ENCODE results near the gene RFX8. TPM values are rescaled to one million over a fixed set of nuclear protein-coding genes. Genes with fewer than 3 reads are reported as not detected.
A peak's percentile ranks its signal among the peaks of the same experiment; 100 is the strongest.

Gene RFX8
- polyA plus RNA-seq (ENCODE audit: low read depth in 6 of 6), result not detected

DNA sequence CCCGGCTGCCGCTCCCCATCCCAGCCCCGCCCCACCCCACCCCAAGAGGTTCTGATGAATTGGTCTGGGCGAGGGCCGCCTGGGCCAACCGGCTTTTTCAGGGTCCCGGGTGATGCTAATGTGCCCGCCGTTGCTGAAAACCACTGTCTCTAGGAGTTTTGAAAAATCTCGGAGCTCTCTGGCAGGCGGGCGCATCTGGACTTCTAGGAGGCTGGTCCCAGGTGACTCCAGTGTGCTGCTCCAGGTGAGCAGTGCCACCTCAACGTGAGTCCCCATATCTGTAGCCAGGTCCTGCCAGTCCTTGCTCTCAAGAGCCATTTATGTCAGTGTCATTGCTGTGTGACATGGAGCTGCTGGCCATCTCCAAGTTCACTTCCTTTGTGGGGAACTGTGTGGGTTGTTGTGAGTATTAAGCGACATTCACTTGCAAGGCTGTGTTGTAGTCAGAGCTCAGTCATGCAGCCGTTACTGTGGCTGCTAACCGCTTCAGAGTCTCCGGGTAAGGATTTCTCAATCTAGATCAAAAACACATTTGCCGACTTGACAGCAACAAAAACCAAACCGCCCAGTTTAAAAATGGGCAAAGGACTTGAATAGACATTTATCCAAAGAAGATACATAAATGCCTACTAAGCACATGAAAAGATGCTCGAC is at the start of gene RFX8:
RFX8 (minus strand) TSS at position 382 of the 654 bp plus-strand sequence. CDS start 8,264 bp downstream, outside the sequence.
- peak; percentile 7 for DNase-seq
- Mint-ChIP-seq H3K4me1 (peaks cover 3 to 14% (median 6%) of the 10 kb centered on the region in 3 donors), H3K27me3 (peaks cover 34 to 44% (median 41%) of the 10 kb centered on the region in 3 donors), H3K36me3 (no peaks in the 10 kb centered on the region), H3K9me3 (peaks cover 0 to 2% (median 0%) of the 10 kb centered on the region in 7 donors), H3K4me3 (peak within 1 kb of the TSS; percentile 37 to 89 (median 80)), H3K27ac (peak within 1 kb of the TSS in 1 of 6 donors; percentile 12)
- peak; percentile 36 to 40 for ATAC-seq (ENCODE audit: low read depth in 2 of 2)

DNA sequence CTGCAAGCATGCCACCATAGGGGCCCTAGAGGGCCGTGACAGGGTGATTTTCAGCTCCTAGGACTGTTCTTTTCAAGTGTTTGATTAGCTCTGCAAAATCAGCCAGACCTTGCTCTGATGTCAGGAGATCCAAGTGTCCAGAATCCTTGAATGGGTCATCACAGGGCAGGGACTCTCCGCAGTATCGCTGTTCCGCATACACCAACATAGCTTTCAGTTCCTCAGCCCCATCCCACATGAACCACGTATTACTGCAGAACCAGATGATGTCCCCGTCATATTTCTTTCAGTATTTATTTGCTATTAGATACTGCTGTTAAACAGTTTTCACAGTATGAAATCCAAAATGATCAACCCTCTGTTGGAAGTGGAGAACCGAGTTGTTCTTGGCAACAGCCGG is 46.6 kb upstream of the RFX8 start:
- no peak for ATAC-seq (ENCODE audit: low read depth in 2 of 2)
- no peak overlapping the region for H3K27ac Mint-ChIP-seq
- H3K4me3 Mint-ChIP-seq, result no peak overlapping the region
- DNase-seq, result no peak
- peaks cover 8 to 23% (median 22%) of the 10 kb centered on the region in 3 donors for H3K4me1 Mint-ChIP-seq
- peaks cover 2 to 31% (median 10%) of the 10 kb centered on the region in 3 donors for H3K27me3 Mint-ChIP-seq
- H3K36me3 Mint-ChIP-seq, result peaks cover 0 to 6% of the 10 kb centered on the region in 2 donors
- H3K9me3 Mint-ChIP-seq, result peaks cover 0 to 6% (median 4%) of the 10 kb centered on the region in 7 donors

DNA sequence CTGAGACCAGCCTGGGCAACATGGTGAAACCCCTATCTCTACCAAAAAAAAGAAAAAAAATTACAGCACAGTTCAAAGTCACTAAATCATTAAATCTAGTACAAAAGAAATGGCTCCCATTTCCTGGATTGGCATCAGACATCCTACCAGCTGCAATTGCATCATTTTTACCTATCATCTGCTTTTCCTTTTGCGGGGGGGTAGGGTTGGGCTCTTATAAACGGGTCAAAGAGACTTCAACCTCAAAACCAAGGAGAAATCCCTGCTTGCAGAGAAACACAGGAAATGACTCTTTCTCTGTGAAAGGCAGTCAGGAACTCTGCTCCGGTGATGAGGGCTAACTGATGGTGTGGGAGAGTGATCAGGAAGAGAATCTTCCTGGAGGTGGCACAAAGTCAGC is 45.3 kb upstream of the RFX8 start:
- Mint-ChIP-seq H3K27ac (peak overlapping the region in 1 of 6 donors; percentile 49), H3K4me1 (peaks cover 8 to 23% (median 22%) of the 10 kb centered on the region in 3 donors), H3K4me3 (peak overlapping the region in 1 of 8 donors; percentile 56), H3K27me3 (peaks cover 0 to 18% (median 11%) of the 10 kb centered on the region in 3 donors), H3K9me3 (peaks cover 0 to 8% (median 4%) of the 10 kb centered on the region in 7 donors), H3K36me3 (peaks cover 0 to 7% of the 10 kb centered on the region in 2 donors)
- DNase-seq (no peak), ATAC-seq (ENCODE audit: low read depth in 2 of 2) (no peak)

DNA sequence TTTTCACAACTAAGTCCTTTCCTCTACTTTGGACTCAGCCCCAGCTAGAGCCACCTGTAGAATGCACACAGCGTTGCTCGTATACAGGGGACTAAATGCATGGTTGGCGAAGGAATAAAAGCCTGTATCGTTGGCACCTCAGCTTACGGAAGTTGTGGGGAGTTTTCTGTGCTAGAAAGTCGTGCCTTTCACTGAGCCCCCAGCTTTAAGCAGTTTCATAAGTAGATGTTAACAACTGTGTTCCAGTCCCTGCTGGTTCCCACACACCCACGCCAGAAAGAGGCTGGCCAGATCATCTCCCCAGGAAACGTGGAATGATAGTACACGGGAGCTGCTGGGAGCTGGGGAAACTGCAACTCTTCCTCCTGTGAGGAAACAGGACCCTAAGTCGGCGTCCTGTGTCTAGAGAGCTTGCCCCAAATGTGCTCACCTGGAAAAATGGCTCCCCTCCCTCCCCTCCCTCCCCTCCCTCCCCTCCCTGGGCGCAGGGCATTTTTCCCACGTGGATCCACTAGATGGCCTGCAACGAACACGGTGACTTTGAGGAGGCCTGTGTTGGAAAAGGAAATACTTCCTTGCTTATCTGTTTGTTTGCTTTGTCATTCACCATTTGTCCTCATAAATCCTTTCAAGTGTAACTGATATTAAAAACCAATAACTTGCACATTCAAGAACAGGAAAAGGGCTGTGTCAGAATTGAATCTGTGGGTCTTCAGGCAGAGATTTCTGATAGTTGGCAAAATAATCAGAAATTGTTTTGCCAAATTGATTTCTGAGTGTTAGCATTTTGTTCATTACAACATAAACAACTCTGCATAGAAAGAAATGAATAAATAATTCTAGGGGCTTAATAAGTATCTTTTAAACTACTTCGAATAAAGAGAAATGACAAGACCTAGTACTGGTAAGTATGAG is 43.9 kb upstream of the RFX8 start:
- Mint-ChIP-seq H3K9me3 (peaks cover 0 to 8% (median 4%) of the 10 kb centered on the region in 7 donors), H3K27ac (no peak overlapping the region), H3K4me1 (peaks cover 8 to 23% (median 22%) of the 10 kb centered on the region in 3 donors), H3K36me3 (peaks cover 4 to 7% of the 10 kb centered on the region in 2 donors), H3K27me3 (peaks cover 0 to 16% (median 11%) of the 10 kb centered on the region in 3 donors), H3K4me3 (no peak overlapping the region)
- DNase-seq (no peak), ATAC-seq (ENCODE audit: low read depth in 2 of 2) (peak; percentile 59 to 75)

DNA sequence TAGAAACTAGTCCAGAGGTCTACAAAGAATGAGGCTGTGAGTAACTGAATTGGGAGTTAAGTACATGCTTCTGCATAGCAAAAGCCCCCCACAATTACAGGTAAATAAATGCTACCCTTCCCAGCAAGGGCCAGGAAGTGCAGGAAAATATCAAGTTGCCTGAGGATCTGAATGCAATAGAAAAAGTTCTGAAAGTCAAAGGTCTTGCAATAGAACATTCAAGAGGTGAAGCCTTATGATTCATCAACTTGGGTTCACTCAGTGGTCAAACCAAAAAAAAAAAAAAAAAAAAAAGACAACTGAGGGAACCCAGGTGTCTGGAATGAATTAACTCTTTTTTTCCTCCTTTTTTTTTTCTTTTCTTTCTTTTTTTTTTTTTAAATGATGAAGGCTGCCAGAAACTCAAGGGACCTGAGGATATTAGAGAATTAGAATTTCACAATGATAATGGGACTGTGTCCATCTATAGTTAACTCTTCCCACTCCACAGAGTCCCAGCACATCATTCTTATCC is 42.9 kb upstream of the RFX8 start:
- peaks cover 0 to 16% (median 11%) of the 10 kb centered on the region in 3 donors for H3K27me3 Mint-ChIP-seq
- H3K27ac Mint-ChIP-seq, result no peak overlapping the region
- H3K4me1 Mint-ChIP-seq, result peaks cover 8 to 23% (median 22%) of the 10 kb centered on the region in 3 donors
- DNase-seq (no peak), ATAC-seq (ENCODE audit: low read depth in 2 of 2) (no peak)
- H3K4me3 Mint-ChIP-seq, result peak overlapping the region in 1 of 8 donors; percentile 30
- H3K36me3 Mint-ChIP-seq, result peaks cover 4 to 7% of the 10 kb centered on the region in 2 donors
- peaks cover 0 to 15% (median 4%) of the 10 kb centered on the region in 7 donors for H3K9me3 Mint-ChIP-seq

DNA sequence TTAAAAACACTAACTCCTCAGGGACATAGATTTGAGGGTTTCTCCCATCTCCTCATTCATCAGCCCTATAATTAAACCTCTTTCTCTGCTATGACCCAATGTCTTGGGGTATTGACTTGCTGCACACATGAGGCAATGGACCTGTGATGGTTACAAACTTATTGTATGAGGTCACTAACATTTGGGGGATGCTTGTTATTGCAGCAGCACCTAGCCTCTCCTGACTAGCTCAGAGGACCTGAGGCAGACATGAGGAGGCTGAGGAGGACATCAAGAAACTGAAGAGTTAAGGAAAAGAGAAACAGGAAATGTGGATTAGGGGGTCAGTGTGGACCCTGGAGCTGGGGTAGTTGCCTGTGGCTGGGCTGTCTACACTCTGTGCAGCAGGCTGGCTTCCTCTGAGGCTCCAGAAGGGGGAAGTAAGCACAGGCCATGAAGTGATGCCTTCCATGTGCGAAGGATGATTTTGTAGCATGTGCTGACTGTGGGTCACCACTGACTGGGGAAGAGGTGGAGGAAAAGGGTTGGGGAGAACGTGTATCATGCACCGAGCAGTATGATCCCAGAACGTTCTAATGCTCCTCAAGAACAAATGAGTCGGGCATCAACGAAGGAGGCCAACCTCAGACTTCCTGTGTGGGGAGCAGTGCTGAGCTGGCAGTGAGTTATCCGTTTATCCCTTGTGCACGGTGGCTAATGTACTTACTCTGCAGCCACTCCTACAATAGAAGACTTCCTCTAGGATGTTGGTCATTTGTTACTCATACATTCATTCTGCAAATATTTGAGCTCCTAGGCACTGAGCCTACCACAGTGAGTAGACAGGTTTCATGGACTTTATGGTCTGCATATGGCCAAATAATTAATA is 42.1 kb upstream of the RFX8 start:
- peaks cover 0 to 16% (median 11%) of the 10 kb centered on the region in 3 donors for H3K27me3 Mint-ChIP-seq
- DNase-seq (no peak), ATAC-seq (ENCODE audit: low read depth in 2 of 2) (peak; percentile 51 to 62)
- H3K4me1 Mint-ChIP-seq, result peaks cover 8 to 23% (median 22%) of the 10 kb centered on the region in 3 donors
- H3K36me3 Mint-ChIP-seq, result peaks cover 4 to 7% of the 10 kb centered on the region in 2 donors
- peaks cover 0 to 15% (median 6%) of the 10 kb centered on the region in 7 donors for H3K9me3 Mint-ChIP-seq
- H3K27ac Mint-ChIP-seq, result peak overlapping the region in 1 of 6 donors; percentile 85
- H3K4me3 Mint-ChIP-seq, result peak overlapping the region in 2 of 8 donors; percentile 17 to 64

DNA sequence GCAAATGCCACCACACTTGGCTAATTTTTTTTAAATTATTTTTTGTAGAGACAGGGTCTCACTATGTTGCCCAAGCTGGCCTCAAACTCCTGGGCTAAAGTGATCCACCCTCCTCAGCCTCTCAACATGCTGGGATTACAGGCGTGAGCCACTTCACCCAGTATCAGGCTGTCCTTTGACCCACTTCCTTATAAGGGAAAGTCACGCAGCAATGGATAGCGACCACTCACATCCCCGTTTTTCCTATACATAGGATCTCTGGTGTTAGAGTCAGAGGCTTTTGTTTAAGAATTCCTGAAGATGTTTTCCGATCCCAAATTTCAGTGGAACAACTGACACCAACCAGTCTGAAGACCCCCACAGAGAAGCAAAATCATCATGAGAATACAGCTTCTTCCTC is 41.4 kb upstream of the RFX8 start:
- Mint-ChIP-seq H3K27me3 (peaks cover 0 to 16% (median 11%) of the 10 kb centered on the region in 3 donors), H3K4me1 (peaks cover 8 to 23% (median 22%) of the 10 kb centered on the region in 3 donors), H3K36me3 (peaks cover 4 to 7% of the 10 kb centered on the region in 2 donors), H3K9me3 (peaks cover 0 to 15% (median 6%) of the 10 kb centered on the region in 7 donors), H3K4me3 (peak overlapping the region in 1 of 8 donors; percentile 3), H3K27ac (no peak overlapping the region)
- DNase-seq (no peak), ATAC-seq (ENCODE audit: low read depth in 2 of 2) (no peak)

DNA sequence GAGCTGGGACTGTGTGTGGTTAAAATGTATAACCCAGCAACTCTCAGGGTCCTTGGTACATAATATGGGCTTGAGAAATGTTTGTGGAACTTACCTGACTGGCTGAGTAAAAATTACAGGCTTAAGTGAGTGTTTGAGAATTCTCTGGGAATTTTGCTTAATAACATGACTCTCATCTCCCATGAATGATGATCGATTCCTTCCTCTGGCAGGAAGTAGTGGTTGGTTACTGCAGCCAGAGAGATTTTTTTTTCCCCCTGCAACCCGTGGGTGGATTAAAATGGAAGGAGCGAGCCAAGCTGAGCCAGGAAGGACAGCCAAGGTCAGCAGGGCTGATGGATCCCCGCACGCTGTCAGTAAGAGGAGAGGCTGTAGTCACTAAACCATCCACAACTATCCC is 40.6 kb upstream of the RFX8 start:
- DNase-seq (no peak), ATAC-seq (ENCODE audit: low read depth in 2 of 2) (no peak)
- Mint-ChIP-seq H3K4me3 (no peak overlapping the region), H3K9me3 (peaks cover 0 to 15% (median 6%) of the 10 kb centered on the region in 7 donors), H3K4me1 (peaks cover 8 to 20% (median 19%) of the 10 kb centered on the region in 3 donors), H3K27me3 (peaks cover 0 to 16% (median 11%) of the 10 kb centered on the region in 3 donors), H3K36me3 (peaks cover 4 to 7% of the 10 kb centered on the region in 2 donors), H3K27ac (no peak overlapping the region)

DNA sequence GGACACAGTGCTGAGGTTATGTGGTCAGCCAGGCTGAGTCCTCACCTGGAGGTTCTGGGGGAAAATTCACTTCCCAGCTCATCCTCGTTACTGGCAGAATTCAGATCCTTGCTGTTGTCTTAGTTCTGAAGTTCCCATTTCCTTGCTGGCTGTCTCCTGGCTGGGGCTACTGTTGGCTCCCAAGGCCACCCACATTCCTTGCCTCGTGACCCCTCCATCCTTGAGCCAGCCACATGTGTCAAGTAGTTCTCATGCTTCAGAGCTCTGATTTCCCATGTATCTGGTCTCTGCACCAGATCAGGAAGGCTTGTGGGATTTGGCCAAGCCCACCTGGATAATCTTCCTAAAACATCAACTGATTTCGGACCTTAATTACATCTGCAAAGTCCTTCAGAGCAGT is 38.1 kb upstream of the RFX8 start:
- peaks cover 0 to 11% (median 10%) of the 10 kb centered on the region in 3 donors for H3K27me3 Mint-ChIP-seq
- H3K27ac Mint-ChIP-seq, result no peak overlapping the region
- no peak for DNase-seq
- ATAC-seq (ENCODE audit: low read depth in 2 of 2), result no peak
- peaks cover 4 to 7% of the 10 kb centered on the region in 2 donors for H3K36me3 Mint-ChIP-seq
- H3K4me3 Mint-ChIP-seq, result no peak overlapping the region
- H3K9me3 Mint-ChIP-seq, result peaks cover 0 to 15% (median 6%) of the 10 kb centered on the region in 7 donors
- H3K4me1 Mint-ChIP-seq, result peaks cover 4 to 11% (median 11%) of the 10 kb centered on the region in 3 donors

DNA sequence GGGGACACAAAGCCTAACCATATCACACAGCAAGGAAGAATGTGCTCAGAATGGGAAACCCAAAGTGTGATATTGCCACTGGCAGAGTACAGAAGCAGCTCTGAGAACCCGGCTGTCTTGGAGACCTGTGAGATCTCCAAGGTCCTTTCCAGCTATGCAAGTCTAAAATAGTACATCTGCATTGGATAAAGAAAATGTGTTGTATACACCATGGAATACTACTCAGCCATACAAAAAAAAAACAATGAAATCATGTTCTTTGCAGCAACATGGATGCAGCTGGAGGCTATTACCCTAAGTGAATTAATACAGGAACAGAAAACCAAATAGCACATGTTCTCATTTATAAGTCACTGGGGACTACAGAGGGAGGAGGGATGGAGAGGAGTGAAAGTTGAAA is 36.5 kb upstream of the RFX8 start:
- ATAC-seq (ENCODE audit: low read depth in 2 of 2), result no peak

DNA sequence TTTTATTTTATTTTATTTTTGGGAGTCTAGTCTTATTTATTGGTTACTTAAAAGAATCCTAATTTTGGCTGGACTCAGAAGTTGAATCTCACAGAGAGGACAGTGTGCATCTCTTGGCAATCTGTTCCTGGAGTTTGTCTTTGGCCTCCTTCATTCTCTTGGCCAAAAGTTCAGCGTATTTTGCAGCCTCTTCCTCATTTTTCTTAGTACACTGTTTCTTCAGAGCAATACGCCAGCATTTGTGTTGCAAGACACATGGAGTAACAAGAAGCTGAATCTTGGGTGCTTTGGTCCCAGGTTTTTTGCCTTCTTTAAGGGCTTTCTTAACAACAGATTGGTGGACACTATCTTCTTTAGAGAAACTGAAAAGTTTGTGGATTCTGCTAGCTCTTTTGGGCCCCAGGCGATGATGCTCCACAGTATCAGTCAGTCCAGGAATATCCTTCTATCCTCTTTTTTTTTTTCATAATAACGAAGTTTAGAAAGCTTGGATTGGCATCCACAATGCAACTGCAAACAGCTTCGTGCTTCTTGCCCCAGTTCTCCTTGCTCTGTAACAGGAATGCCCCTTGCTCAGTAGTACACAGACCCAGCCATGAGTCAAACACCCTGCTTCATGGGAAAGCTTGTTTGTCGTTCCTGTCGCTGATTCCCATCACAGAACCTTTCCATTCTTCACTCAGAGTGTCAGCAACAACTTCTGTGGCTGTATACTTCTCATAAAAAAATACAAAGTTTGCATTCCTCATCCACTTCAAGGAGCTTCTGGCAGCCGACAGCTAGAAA is 34.8 kb upstream of the RFX8 start:
- peaks cover 0 to 8% (median 4%) of the 10 kb centered on the region in 7 donors for H3K9me3 Mint-ChIP-seq
- ATAC-seq (ENCODE audit: low read depth in 2 of 2) (no peak), DNase-seq (no peak)
- H3K4me1 Mint-ChIP-seq, result peaks cover 0 to 7% (median 6%) of the 10 kb centered on the region in 3 donors
- no peaks in the 10 kb centered on the region for H3K27me3 Mint-ChIP-seq
- no peak overlapping the region for H3K4me3 Mint-ChIP-seq
- H3K36me3 Mint-ChIP-seq, result peaks cover 0 to 4% of the 10 kb centered on the region in 2 donors
- no peak overlapping the region for H3K27ac Mint-ChIP-seq

More for the DNA sequence above, 36.5 kb upstream of the RFX8 start:
- Mint-ChIP-seq H3K27ac (no peak overlapping the region), H3K9me3 (peaks cover 0 to 8% (median 4%) of the 10 kb centered on the region in 7 donors), H3K27me3 (no peaks in the 10 kb centered on the region), H3K4me1 (peaks cover 0 to 7% (median 6%) of the 10 kb centered on the region in 3 donors), H3K4me3 (no peak overlapping the region), H3K36me3 (peaks cover 0 to 4% of the 10 kb centered on the region in 2 donors)
- no peak for DNase-seq

Measured in naive B cell (primary cell).